Activated naive CD4-positive, alpha-beta T cell treated with anti-CD3 and anti-CD28 coated beads, Interleukin-2, amount 50 U/mL, for 72 hours (primary cell): ENCODE data around the gene TSPAN9. TPM values are rescaled to one million over a fixed set of nuclear protein-coding genes. Genes with fewer than 3 reads are reported as not detected.

ENCODE experiments used
- ATAC-seq, 2 donors: fragments of 150-1000 bp; cut with Tn5 transposase; 2 replicates each; pipeline ENCODE4 v1.10.0; 2021; ENCODE audit warnings: mild to moderate bottlenecking in 2 of 2, moderate library complexity in 2 of 2
- DNase-seq, 2 donors: peaks; one replicate each; pipeline ENCODE4 v3.0.0; 2021 to 2022; ENCODE audit warnings: low spot score in 2 of 2
- H3K27ac Mint-ChIP-seq, 2 donors: one replicate each; pipeline ENCODE4 v1.8.0; 2022; ENCODE audit warnings: mild to moderate bottlenecking in 2 of 2, mixed read lengths in 2 of 2
- H3K36me3 Mint-ChIP-seq, 2 donors: one replicate each; pipeline ENCODE4 v1.8.0; 2022; ENCODE audit warnings: mixed read lengths in 2 of 2
- H3K9me3 Mint-ChIP-seq, 2 donors: one replicate each; pipeline ENCODE4 v1.8.0; 2022; ENCODE audit warnings: mixed read lengths in 2 of 2
- total RNA-seq, 2 donors: library from RNA; stranded (reverse); gene quantifications; one replicate each; pipeline ENCODE4 v1.2.3, GENCODE V29; 2022

The TSPAN9 gene
- total RNA-seq, 2 donors from 2014 or later, result 0.50 to 0.97 TPM

DNA sequence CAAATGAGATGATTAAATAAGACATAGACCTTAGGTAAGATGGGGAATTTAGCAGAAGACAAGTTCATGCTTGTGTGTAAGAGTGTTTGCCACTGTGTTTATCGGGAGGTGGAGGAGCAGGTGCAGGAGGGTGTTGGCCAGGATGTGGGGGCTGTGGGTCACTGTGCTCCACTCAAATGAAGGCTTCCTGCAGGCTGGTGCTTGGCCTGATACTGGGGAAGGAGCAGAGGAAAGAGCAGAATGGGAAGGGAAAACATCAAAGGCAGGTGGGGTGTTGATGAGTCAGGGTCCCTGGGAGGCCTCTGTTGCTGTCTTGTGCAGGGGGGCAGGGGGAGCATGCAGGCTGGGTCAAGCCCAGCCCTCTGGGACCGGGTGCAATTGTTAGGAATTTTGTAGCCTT lies 126.5 kb downstream of the TSPAN9 start:
- H3K27ac Mint-ChIP-seq, result no peak overlapping the region
- ATAC-seq (no peak), DNase-seq (no peak)
- no peaks in the 10 kb centered on the region for H3K36me3 Mint-ChIP-seq
- no peaks in the 10 kb centered on the region for H3K9me3 Mint-ChIP-seq

DNA sequence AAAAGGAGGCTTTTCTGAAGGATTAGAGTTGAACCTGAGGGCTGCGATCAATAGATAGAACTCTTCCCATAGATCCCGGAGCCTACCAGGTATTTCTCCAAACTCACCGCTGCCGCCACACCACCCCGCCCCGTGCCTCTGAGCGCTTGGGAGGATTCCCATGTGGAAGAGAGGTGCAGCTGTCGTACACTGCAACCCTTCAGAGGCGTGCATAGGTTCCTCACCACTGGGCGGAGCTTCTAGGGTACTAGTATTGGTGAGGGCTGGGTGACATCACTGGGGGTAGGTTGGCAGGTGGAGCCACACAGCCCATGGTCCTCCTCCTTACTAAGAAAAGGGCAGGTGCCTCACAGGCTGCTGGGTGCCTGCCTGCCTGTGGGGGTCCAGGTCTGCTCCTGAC lies 127.0 kb downstream of the TSPAN9 start:
- no peak overlapping the region for H3K27ac Mint-ChIP-seq
- no peak for ATAC-seq

DNA sequence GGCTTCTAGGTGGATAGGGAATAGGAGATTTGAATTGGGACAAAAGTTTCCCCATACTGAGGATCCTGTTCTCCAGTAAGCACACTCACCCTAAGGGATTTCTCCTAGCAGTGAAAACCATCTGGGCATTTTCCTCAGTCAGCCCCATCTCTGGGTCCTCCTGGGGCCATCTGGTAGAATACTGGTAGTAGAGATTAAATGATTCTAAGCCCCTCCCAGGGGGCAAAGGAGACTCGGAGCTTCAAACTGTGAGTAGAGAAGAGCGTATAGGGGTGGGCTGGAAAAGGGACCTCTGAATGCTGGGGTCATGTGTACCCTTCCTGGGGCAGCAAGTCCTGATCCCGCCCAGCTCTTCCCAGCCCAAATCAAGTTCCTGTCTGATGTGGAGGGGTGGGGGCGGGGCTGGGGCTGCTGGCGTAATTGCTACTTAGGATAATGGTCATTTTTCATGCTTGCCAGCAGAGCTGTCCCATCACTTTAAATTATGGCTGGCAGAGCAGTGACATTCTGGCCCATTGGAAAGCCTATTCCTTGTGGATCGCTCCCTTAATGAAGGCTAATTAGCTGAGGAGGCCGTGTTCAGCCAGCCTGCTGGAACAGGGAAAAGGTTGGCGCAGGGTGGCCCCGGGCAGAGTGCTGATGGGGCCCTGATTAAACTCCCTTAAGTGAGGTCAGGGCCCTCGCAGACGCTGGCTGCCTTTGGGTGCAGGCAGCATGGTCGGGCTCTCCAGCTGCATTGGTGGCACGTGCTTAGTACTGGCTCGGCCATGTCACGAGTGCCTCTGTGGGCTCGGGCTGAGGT lies 127.8 kb downstream of the TSPAN9 start:
- H3K36me3 Mint-ChIP-seq, result no peaks in the 10 kb centered on the region
- DNase-seq (no peak), ATAC-seq (no peak)
- no peaks in the 10 kb centered on the region for H3K9me3 Mint-ChIP-seq
- no peak overlapping the region for H3K27ac Mint-ChIP-seq

More for the DNA sequence above, 127.0 kb downstream of the TSPAN9 start:
- H3K36me3 Mint-ChIP-seq, result no peaks in the 10 kb centered on the region
- DNase-seq, result no peak
- no peaks in the 10 kb centered on the region for H3K9me3 Mint-ChIP-seq

DNA sequence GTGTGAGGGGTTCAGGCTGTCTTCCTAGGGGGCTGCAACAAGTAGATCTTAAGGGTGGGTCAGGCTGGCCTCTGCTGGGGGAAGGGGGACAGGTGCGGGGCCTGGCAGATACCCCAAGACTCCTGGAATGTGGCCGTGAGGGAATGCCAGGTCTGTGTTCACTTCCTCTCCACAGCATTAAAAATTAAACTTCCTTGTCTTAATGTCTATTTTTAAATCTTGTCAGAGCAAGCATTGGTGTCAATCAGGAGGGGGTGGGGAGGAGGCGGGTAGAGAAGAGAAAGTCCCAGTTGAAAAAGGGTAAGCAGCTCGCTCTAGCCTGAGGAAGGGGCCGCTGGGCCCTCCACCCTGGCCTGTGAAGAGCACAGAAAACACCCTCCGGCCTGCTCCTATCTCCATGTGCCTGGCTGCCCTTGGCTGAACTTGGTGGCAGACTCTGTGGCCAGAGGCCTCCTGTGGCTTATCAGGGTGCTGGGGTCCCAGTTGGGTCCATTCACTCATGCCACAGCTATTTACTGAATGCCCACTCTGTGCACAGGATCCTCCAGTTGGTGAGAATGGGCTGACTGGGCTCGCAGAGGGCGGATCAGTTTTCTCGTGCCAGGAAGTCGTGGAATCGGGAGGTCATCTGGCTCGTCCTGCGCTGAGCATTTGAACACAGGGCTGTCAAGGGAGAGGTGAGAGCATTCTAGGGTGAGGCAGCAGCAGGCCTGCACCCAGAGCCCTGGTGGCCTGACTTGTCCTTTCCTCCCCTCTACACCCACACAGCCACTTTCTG lies 128.8 kb downstream of the TSPAN9 start:
- Mint-ChIP-seq H3K36me3 (no peaks in the 10 kb centered on the region), H3K27ac (no peak overlapping the region), H3K9me3 (no peaks in the 10 kb centered on the region)
- no peak for DNase-seq
- no peak for ATAC-seq

DNA sequence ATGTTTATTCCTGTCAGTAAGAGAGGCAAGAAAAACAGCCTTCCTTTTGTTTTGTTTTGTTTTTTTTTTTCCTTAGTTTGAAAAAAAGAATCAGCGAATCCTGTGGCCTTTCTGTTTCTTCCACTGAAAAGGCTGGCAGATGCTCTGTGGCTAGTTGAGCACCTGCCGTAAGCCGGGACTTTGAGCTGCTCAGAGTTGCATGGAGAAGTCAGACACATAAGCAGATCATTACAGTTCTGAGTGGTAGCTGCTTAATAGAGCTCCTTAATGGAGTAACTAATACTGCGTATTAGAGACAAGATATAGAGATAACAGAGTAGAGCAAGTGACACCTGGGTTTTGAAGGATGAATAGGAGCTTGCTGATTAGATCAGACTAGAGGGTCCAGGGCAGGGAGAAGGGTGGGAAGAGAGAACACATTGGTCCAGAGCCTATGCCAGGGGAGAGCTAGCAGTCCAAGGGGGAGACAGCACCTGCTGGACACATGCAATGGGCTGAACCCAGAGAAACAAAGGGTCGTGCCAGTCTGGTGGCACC lies 129.4 kb downstream of the TSPAN9 start:
- Mint-ChIP-seq H3K36me3 (no peaks in the 10 kb centered on the region), H3K9me3 (no peaks in the 10 kb centered on the region), H3K27ac (no peak overlapping the region)
- ATAC-seq (no peak), DNase-seq (no peak)

DNA sequence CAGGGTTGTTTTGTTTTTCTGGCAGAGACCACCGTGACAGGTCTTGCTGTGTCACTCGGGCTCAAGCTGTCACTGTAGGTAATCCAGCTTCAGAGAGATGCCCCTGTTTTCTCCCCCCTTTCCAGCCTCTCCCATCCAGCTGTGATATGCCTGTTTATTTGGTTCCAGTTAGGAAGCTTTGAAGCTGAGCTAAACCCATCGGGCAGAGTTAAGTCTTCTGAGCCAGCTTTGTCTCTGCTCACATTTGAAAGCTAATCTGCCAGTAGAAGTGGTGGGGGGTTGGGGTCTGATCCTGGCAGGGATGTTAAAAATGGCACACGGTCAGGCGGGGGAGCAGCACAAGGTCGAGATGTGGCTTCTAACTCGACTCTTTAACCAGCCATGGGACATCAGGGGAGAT lies 130.0 kb downstream of the TSPAN9 start:
- no peak for DNase-seq
- H3K36me3 Mint-ChIP-seq, result no peaks in the 10 kb centered on the region
- H3K9me3 Mint-ChIP-seq, result no peaks in the 10 kb centered on the region
- H3K27ac Mint-ChIP-seq, result no peak overlapping the region
- no peak for ATAC-seq

DNA sequence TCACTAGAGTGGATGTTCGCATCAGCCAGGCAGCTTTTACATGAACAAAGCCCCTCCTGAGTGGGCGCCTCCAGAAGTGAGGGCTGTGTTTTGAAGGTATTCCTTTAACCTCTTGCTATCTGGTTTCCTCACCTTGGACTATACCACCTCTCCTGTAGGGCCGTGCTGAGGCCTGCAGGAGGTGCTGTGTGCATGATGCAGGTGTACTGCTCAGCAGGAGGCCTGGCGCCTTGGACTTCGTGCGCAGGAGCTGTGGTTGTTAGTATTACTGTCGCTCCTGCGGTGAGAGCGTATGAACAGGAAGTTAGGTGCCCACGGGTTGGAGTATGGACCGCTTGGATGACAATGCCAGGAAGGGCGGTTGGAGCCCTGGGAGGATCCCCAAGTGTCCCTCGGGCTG lies 130.7 kb downstream of the TSPAN9 start:
- Mint-ChIP-seq H3K27ac (peak overlapping the region in 1 of 2 donors; percentile 7), H3K9me3 (no peaks in the 10 kb centered on the region), H3K36me3 (no peaks in the 10 kb centered on the region)
- no peak for DNase-seq
- ATAC-seq, result peak; percentile 41 to 48

DNA sequence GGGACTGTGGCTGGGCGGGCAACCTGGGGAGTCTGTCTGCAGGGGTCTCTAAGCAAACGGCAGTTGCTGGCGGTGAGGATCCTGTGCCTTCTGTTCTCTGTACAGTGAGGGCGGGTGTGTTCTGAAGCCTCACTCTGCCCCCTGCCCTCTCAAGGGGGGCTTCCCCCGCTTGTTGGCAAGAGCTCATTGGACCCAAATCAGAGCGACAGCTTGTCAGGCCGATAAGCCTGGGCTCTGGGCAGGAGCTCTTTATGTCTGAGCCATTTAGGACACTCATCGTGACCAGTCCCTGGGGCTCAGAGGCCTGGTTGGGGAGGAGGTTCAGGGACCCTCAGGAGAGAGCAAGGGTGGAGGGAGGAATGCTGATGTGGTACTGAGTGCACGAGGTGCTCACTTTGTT lies 136.0 kb downstream of the TSPAN9 start:
- Mint-ChIP-seq H3K9me3 (no peaks in the 10 kb centered on the region), H3K36me3 (no peaks in the 10 kb centered on the region), H3K27ac (no peak overlapping the region)
- DNase-seq, result no peak
- no peak for ATAC-seq

DNA sequence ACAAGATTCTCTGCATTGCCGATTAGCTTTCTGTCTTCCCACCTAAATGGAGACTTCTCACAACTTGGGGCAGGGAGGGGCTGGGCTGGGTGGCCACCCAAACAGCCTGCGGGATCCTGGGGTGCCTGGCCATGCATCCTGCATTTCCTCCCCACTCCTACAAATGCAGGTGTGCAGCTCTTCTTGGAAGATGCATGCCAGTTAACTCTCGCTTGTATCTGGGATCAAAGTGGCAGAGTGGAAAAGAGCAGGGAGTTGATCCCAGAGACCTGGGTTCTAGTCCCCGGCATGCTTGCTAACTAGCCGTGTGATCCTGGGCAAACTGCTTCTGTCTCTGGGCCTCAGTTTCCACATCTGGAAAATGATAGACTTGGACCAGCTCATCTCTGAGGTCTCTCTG lies 136.6 kb downstream of the TSPAN9 start:
- no peaks in the 10 kb centered on the region for H3K9me3 Mint-ChIP-seq
- no peak for ATAC-seq
- no peaks in the 10 kb centered on the region for H3K36me3 Mint-ChIP-seq
- no peak for DNase-seq
- peak overlapping the region in 1 of 2 donors; percentile 33 for H3K27ac Mint-ChIP-seq

DNA sequence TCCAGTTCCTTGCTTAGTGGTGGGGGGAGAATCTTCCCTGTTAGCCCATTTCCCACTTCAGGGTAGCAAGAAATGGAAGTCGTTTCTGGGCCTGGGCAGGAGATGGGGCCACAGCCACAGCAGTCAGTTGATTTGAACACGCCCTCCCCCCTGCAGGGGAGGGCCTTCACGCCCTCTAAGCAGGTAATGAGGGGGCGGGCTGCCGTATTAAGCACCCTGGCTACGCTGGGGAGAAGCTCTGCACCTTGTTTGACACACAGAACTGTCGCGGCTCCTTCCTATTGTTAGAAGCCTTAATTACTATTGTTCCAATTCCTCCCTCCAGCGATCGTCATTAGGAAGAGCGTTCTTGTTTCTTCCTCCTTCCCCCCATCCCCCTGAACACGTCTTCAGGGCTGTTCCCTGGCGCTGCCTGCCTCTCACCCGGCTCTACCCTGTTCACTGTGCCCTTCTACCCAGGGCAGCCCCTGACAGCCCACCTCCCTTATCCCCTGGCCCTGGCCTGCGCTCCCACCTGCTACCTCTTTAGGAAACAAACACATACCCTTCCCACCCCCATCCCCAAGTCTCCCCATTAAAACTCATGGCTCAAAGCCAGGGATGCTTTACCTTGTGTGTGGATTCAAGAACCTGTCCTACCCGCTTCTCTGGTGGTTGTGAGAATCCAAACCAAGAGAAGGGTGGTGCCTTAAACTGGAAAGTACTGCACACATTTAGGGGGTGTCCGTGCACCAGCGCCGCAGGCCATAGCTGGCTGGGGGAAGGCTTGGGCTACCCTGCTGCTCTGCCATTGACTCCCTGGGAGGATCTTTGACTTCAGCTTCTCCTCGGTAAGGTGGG lies 137.6 kb downstream of the TSPAN9 start:
- no peaks in the 10 kb centered on the region for H3K36me3 Mint-ChIP-seq
- DNase-seq (no peak), ATAC-seq (no peak)
- H3K27ac Mint-ChIP-seq, result peak overlapping the region in 1 of 2 donors; percentile 33
- H3K9me3 Mint-ChIP-seq, result no peaks in the 10 kb centered on the region

DNA sequence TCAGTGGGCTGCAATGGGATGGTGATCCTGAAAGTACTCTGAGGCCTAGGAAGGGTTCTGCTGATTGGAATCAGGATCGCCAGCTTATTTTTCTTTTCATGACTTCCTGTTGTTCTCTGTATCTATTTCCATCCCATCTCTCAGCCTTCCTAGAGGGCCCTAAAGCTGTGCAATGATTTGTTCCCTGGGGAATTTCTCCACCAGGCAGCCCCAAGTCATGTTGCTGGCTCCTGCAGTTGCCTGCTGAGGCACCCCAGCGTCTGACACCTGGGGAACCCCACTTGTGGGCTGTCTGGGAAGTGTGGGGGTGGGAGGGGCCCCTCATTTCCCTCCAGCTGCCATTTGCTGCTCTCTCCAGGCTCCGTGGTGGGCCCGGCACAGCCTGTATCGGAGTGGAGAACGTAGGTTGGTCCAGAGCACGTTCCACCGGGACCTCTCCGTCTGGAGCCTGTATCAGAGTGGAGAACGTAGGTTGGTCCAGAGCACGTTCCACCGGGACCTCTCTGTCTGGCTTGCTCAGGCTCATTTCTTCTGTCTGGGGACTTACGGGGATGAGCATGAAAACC lies 138.3 kb downstream of the TSPAN9 start:
- ATAC-seq, result no peak
- H3K36me3 Mint-ChIP-seq, result no peaks in the 10 kb centered on the region

DNA sequence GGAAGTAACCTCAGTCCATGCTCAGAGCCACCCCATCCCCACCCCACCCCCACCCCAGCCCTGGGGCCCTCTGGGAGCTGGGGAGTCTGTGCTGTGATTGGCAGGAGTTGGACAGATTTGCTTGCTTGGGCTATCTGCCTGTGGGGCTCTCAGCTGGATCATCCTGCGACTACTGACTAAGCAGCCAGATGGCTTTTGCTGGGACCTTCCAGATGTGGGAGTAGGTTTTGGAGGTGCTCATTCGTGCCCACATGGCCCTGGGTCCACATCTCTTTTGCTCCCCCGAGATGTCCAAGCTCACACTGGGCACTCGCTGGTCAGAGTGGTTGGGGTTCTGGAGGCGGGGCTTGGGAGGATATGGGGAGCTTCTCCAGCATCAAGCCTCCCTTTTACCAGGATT lies 138.9 kb downstream of the TSPAN9 start:
- DNase-seq, result no peak
- Mint-ChIP-seq H3K36me3 (no peaks in the 10 kb centered on the region), H3K27ac (peak overlapping the region in 1 of 2 donors; percentile 73), H3K9me3 (no peaks in the 10 kb centered on the region)
- ATAC-seq, result no peak

More for the DNA sequence above, 138.3 kb downstream of the TSPAN9 start:
- Mint-ChIP-seq H3K9me3 (no peaks in the 10 kb centered on the region), H3K27ac (no peak overlapping the region)
- no peak for DNase-seq

DNA sequence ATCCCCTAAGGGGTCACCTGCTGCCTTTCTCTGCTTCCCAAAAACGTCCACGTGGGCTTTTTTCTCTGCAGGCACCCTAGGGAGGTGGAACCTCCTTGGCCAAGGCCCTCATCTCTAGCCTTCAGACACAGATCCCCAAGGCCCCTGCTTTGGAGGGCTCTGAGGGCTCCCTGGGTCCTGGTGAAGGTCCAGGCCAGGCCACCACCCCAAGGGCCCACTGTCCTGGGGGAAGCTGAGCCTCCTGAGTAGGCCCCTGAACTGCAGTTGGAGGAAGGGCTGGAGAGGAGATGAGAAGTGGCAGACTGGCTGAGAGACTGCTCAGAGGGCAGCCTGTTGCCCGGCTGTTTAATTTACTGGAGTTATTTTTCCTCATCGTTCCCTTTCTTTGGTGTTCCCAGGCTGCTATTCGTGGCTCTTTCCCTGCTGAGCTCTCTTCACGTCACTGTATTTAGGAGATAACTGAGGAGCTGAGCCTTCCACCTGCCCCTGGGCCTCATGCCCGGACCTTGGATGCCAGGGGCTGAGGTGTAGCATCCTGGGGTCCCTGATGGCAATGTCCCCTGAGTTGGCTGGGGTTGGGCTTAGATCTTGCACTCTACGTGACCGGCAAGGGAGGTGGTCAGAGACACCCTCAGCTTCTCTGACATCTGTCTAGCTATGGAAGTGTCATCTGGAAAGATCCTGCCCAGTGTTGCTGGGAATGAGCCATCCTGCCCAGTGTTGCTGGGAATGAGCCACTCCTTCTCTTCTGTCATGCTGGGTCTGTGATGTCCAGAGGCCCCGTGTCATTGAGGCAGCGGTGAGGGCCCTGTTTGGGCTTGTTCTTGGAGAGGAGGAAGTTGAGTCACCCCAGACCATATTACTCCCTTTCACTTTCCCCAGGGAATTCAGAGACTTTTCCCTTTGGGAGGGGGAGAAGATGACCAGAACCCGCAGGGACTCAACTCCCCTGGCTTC lies 139.8 kb downstream of the TSPAN9 start:
- ATAC-seq (no peak), DNase-seq (no peak)
- Mint-ChIP-seq H3K36me3 (no peaks in the 10 kb centered on the region), H3K9me3 (no peaks in the 10 kb centered on the region), H3K27ac (peak overlapping the region in 1 of 2 donors; percentile 73)

DNA sequence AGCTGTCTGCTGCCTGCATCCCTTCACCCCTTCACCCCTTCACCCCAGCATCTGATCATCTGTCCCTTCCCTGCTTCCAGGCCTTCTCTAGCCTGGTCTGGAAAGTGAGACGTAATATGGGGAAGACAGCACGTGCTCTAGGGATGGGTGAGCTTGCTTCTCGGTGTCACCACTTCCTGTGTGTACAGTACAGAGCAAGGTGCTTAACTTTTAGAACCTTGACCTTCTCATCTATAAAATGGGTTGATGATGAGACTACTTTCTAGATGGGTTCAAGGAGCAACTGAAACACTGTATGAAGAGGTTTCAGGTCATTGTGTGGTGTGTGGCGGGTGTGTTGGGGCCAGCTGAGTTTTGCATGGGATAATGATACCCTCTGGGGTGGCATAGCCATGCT lies 140.5 kb downstream of the TSPAN9 start:
- ATAC-seq (peak in 1 of 2 donors; percentile 40), DNase-seq (no peak)
- no peaks in the 10 kb centered on the region for H3K36me3 Mint-ChIP-seq
- no peaks in the 10 kb centered on the region for H3K9me3 Mint-ChIP-seq
- peak overlapping the region in 1 of 2 donors; percentile 73 for H3K27ac Mint-ChIP-seq
